KG1 (cell line): Measurements from ENCODE around the gene FAU.
"Not testable (repeated sequence)": the region's sequence is repeated elsewhere in the genome, so short reads cannot be mapped to it uniquely, and the experiment has no call there.

Experiments
- DNase-seq: peaks from one replicate; lab custom pipeline; 2025; lab: John Stamatoyannopoulos, UW

FAU gene

DNA sequence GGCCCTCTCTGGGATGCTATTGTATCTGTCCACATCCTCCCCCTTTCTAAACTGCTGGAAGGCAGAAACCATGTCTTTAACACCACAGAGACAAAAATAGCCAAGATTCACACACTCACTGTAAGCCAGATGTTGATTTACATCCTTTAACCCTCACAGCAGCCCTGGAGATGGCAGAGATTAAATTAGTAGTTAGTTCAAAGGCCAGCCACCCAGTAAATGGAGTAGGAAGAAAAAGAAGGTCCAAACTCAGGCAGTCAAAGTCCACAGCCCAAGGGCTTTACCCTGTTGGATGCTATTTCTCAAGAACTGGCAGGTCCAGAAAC is 2.3 kb downstream of the FAU start:
- DNase-seq: no peak

DNA sequence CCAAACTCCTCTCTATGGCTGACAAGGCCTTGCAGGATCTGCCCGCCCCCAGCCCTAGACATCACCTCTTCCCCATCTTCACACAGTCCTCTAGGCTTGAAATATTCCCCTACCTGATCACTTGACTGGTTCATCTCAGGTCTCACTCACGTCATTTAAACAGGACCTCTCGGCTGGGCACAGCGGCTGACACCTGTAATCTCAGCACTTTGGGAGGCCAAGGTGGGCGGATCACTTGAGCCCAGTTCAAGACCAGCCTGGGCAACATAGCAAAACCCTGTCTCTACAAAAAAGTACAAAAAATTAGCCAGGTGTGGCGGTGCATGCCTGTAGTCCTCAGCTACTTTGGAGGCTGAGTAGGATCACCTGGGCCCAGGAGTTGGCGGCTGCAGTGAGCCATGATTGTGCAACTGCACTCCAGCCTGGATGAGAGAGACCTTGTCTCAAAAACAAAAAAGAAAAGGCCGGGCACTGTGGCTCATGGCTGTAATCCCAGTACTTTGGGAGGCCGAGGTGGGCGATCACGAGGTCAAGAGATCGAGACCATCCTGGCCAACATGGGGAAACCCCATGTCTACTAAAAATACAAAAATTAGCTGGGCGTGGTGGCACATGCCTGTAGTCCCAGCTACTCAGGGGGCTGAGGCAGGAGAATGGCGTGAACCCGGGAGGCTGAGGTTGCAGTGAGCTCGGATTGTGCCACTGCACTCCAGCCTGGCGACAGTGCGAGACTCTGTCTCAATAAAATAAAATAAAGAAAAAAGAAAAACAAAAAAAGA is 2.9 kb downstream of the FAU start:
- not testable (repeated sequence) for DNase-seq

DNA sequence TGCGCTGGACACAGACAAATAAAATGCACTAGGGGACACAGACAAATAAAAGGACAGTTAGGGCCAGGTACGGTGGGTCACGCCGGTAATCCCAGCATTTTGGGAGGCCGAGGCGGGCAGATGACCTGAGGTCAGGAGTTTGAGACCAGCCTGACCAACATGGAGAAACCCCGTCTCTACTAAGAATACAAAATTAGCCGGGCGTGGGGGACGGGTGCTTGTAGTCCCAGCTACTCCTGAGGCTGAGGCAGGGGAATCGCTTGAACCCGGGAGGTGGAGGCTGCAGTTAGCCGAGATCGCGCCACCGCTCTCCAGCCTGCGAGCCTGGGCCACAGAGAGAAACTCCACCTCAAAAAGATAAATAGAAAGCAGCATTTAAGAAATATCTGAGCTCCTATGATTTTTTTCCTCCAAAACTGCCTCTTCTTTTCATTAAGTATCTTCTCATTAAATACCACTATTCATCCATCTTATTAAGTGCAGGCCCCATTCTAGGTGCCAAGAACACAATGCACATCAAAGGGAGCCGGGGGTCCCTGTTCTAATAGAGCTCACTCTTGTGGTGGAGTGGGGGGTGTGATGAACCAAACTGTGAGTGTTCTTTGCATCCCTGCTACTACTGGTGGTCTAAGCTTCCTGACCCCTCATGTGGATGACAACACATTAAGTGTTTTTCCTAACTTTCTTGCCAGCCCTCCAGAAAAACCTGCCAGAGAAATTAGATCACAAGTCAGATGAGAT is 3.7 kb downstream of the FAU start:
- no peak for DNase-seq

DNA sequence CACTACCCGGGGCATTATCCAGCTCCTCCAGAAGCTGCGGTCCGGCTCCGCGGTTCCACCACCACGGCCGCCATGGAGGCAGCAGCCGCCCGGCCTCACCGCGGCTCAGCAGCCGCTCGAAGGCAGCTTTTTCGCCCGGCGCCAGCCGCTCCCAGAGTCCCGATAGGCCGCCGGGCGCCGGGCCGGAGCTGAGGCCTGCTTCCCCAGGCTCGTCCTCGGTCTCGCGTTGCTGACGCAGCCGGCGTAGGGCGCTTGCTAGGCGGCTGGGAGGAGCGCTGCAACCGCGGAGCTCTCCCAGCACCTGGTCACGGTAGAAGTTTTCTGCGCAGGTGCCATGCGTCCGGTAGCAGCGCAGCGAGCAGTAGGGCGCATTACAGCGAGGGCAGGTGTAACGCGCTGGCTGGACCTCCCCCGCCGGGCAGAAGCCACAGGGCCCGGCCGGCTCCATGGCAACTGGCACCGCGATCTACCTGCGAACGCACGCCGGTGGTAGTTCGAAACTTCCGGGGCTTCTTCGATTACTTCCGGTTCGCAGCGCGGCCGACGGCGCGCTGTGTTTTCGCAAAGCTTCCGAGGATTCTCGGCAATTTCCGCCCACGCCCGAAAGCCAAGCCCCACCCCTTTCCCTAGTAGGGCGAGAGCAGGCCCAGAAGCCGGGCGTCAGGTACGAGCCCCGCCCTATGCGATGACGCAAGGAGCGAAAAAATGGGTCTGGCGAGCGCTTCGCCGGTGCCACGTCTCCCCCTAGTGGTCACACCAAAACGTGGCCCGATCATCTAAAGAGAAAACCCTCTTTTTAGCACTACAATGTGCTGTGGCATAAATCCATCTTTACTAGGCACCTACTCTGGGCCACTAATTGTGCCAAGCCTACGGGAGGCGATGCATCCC is 4.5 kb downstream of the FAU start, which contains the start of gene ZNHIT2:
ZNHIT2 (minus strand) TSS at position 496 of the 891 bp plus-strand sequence; CDS start at position 448, 48 bp downstream.
- DNase-seq: peak; percentile 100

DNA sequence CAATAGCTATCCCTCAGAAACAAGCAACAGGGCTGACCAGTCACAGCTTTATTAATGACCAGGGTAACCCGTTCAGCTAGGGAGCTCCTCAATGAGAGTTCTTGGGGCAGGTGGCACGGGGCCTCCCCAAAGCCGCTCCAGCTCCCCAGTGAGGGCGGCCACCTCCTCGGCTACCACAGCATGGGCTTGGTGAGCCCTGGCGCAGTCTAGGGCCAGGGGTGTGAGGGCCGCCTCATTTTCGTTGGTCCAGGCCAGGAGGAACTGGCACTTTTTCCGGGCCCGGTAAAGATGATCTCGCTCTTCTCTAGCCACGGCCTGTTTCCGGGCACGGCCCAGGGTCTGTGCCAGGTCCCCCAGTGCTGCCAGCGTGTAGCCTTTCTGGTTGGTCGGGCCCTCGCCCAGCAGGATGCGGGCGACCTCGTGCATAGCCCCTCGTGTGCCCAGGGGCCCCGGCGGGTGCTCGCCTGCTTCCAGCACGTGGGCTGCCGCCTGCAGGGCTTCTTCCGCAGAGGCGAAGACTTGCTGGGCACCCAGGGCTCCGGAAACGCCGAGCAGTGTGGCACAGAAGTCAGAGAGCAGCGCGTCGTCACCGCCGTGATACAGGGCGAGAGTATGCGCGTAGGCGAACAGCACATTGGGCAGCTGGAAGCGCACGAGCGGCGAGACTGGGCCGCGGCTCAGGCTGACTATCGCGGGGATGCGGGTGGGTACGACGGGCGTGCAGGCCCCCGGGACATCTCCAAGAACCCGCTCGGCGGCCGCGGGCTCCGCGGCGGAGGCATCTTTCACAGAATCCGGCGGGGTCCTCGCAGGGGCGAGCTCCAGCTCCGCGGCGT is 5.3 kb downstream of the FAU start:
- DNase-seq: no peak

DNA sequence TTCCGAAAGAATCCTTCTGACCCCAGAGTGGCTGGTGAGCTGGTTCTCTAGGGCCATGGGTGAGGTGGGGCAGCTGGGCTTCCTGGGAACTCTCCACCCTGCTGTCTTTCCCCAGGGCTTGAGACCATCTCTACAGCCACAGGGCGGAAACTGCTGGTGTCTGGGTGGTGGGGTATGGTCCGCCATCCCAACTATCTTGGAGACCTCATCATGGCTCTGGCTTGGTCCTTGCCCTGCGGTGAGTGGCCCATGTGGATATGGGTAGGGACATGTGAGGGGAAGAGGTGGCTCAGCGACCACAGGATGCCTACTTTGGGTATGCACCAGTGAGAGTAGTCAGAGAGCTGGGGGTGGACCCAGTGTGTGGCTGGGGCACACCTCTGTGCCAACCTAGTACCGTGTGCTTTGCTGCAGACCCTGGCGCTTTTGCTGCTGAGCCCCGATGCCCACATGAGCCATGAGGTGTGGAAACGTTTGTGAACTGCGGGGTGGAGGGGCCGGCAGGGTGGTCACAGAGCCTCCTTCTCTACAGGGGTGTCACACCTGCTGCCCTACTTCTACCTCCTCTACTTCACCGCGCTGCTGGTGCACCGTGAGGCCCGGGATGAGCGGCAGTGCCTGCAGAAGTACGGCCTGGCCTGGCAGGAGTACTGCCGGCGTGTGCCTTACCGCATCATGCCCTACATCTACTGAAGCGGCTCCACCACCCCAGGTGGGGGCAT is 6.4 kb downstream of the FAU start:
- no peak for DNase-seq

DNA sequence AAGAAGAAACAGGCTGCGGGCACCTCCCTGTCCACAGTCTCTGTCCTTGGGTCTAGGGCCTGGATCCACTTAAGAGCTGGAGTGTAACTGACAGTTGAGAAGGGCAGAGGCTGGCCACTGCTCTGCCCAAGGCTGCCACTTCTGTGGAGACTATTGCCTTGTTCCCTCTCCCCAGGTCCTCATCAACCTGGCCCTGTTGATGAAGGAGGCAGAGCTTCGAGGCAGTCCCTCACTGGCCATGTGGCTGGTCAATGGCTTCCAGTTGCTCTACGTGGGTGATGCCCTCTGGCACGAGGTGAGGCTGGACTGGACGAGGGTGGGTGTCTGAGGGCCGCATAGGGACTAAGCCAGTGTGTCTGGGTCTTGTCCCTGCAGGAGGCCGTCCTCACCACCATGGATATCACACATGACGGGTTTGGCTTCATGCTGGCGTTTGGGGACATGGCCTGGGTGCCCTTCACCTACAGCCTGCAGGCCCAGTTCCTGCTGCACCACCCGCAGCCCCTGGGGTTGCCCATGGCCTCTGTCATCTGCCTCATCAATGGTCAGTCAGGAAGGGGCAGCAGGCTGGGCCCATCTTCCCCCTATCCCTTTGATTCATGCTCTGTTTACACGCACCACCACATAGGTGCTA is 7.3 kb downstream of the FAU start:
- DNase-seq: no peak

DNA sequence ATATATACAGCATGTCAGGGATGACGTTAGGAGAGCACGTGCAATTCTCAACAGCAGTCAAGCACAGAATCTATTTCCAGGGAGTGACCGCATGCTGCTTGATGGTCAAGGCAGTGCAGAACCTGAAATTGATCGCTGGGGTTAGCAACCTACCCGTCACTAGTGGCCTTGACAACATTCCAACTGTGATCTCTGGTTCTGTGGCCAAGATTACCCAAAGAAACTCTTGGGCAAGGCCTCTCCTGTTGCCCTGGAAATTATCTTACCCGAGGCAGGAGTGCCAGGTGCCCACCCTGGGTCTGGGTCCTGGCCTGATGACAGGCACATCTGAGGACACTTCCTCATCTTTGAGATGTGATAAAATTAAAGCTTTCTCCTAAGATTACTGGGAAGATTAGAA is 8.1 kb downstream of the FAU start:
- no peak for DNase-seq

DNA sequence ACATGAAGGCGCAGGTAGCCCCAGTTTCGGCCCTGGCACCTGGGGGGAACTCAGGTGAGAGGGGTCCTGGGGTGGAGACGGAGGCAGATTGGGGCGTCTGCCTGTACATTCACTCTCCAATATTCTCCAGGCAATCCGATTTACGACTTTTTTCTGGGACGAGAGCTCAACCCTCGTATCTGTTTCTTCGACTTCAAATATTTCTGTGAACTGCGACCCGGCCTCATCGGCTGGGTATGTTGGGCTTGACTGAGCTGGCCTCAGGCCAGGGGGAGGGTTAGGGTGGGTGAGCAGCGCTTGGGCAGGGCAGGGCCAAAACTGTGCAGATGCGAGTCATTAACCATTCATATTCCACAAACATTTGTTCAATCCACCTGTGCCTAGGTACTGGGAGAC is 8.6 kb downstream of the FAU start:
- DNase-seq: no peak

DNA sequence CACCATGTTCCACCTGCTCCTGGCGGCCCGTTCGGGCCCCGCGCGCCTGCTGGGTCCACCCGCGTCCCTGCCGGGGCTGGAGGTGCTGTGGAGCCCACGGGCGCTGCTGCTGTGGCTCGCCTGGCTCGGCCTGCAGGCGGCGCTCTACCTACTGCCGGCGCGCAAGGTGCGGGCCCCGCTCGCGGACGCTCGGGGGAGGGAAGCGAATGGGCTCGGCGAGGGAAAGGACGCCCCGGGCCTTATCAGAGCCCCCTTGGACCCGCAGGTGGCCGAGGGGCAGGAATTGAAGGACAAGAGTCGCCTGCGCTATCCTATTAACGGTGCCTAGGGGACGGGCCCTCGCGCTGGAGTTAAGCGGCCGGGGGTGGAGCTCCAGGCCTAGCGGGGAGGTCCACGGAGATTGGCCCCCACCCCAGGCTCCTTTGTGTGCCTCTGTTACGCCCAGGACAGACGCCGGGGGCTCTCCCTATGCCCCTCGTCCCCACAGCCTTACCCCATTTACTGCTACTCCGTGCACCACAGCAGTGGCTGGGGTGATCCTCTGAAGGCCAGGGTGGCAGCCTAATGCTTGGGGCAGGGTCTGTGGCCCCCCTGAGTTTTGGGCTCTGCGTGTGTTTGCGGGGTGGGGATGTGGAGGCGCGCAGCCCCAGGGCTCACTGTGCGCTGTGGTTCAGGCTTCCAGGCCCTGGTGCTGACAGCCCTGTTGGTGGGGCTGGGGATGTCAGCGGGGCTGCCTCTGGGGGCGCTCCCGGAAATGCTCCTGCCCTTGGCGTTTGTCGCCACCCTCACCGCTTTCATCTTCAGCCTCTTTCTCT is 9.2 kb downstream of the FAU start:
- DNase-seq: peak; percentile 68

DNA sequence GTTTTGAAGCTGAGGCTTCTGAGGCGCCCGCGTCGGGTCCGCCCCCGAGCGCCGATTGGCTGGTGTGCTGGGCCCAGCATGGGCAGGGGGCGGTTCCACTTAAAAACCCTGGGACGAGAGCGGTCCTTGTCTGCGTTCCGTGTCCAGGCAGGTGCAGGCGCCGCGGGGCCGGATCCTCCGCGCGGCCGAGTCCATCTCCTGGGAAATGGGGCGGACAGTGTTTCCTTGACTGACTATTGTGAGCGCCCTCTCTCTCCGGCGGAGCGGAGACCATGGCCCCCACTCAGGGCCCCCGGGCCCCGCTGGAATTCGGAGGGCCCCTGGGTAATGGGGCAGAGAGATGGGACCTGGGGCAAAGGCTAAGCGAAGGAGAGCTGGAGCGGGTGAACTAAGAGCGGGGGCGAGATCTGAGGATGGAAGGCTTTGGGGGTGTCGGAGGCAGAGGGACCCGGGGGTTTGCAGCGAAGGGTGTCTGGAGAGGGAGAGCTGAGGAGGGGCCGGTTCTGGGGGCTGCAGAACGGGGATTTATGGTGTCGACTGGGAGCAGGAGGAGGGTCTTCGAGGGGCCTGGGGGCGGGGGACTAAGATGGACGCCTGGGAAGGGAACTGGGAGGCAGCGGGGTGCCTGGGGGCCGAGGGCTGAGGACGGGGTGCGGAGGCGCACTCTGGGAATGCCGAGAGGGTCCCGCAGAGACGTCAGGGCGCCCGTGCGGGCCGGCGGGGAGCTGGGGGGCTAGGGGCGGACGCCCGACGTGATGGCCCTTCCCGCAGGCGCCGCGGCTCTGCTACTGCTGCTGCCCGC is 10.0 kb downstream of the FAU start, which contains the start of gene TM7SF2:
TM7SF2 (plus strand) TSS at position 129 of the 802 bp plus-strand sequence; CDS start at position 273, 144 bp downstream.
- DNase-seq: peak; percentile 88

DNA sequence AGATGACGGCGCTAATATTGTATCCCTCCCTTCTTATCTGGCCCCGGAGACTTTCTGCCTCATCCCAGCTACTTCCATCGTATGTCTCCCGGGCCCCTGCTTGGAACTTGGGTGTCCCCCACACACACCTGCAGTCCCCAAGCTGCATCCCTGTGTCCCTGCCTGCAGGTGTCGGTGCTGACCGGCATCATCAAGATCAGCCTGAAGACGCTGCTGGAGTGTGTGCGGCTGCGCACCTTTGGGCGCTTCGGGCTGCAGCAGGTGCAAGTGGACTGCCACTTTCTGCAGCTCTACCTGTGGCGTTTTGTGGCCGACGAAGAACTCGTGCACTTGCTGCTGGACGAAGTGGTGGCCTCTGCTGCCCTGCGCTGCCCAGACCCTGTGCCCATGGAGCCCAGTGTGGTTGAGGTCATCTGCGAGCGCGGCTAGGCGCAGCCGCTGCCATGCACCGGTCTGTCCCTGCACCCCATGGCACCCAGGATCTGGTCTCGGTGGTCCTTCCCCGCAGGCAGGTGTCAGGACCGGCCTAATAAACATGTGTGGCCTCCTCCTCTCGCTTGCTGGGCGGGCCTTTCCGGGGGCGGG is 10.7 kb downstream of the FAU start:
- DNase-seq: no peak

DNA sequence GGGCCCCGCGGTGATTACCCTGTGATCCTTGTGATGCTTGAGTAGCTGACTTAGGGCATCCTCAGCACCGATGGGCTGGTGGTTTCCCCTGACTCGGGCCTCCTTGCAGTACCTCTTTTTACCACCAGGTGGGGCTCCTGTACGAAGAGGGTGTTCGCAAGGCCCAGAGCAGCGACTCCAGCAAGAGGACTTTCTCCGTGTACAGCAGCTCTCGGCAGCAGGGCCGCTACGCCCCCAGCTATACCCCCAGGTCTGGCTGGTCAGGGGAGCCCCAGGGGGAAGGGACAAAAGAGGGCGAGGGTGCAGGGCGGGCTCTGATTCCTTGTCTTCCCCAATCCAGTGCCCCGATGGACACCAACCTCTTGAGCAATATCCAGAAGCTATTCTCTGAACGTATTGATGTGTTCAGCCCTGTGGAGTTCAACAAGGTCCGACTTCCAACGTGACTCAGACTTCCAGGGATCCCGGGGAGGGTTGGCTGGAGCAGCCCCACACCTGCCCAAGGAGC is 11.5 kb downstream of the FAU start:
- peak; percentile 90 for DNase-seq

DNA sequence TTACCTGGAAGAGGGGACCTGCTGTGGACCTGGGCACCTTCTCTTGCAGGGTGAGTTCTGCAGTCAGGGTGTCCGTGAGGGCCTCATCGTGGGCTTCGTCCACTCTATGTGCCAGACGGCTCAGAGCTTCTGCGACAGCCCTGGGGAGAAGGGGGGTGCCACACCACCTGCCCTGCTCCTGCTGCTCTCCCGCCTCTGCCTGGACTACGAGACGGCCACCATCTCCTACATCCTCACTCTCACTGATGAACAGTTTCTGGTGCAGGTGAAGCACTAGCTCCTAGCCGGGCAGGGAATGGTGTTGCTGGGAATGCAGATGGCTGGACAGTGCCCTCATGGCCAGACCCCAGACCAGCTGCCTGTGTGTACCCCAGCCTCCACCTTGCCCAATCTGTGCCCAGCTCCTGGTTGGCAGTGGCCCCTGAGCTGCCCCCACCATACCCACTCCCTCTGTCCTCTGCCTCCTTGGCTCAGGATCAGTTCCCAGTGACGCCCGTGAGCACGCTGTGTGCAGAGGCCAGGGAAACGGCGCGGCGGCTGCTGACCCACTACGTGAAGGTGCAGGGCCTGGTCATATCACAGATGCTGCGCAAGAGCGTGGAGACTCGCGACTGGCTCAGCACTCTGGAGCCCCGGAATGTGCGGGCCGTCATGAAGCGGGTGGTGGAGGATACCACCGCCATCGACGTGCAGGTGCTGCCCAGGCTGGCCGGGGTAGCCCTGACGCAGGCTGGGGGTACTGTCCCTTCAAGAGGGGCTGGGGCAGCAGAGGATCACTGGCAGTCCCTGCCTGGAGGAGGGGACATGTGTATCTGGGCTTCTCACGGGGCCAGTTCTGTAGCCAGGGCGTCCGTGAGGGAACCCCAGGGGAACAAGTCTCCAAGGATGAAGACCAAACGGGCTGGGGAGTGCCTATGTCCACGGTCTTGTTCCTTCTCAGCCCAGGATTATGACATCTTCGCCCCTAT is 12.4 kb downstream of the FAU start:
- no peak for DNase-seq

DNA sequence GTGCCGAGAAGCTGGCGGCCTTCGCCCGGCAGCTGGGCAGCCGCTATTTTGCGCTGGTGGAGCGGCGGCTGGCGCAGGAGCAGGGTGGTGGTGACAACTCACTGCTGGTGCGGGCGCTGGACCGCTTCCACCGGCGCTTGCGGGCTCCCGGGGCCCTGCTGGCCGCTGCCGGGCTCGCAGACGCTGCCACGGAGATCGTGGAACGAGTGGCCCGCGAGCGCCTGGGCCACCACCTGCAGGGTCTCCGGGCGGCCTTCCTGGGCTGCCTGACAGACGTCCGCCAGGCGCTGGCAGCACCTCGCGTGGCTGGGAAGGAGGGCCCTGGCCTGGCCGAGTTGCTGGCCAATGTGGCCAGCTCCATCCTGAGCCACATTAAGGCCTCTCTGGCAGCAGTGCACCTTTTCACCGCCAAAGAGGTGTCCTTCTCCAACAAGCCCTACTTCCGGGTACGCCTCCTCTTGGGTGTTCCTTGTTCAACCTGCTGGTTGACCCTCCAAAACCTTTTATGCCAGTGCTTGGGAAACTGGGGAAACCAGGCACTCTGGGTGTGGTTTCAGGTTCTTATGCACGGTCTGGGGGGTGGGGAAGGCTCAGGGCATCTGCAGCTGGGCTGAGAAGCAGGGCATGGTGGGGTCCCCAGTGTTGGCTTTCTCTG is 13.3 kb downstream of the FAU start:
- DNase-seq: no peak

DNA sequence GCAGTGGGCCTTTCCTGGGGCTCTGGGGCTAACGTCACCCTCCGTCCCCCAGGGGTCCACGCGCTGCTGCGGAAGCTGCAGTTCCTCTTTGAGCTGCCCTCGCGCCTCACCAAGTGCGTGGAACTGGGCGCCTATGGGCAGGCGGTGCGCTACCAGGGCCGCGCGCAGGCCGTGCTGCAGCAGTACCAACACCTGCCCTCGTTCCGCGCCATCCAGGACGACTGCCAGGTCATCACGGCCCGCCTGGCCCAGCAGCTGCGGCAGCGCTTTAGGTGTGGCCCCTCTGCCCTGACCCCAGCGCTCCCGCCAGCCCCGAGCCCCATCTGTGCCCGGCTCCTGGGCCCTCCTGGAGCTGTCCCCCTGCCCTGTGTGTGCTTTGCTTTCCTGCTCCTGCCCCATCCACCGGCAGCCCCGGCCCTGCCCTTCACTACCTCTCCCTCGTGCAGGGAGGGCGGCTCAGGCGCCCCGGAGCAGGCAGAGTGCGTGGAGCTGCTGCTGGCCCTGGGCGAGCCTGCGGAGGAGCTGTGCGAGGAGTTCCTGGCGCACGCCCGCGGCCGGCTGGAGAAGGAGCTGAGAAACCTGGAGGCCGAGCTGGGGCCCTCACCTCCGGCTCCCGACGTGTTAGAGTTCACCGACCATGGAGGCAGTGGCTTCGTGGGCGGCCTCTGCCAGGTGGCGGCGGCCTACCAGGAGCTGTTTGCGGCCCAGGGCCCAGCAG is 14.0 kb downstream of the FAU start:
- no peak for DNase-seq
